ENCODE measurements around the gene GPATCH8. TPM values are rescaled to one million over a fixed set of nuclear protein-coding genes. Genes with fewer than 3 reads are reported as not detected.

GPATCH8 gene
- polyA plus RNA-seq, 1 of the 3 experiments (the other 2 are of a cell fraction): 12.7 TPM

DNA sequence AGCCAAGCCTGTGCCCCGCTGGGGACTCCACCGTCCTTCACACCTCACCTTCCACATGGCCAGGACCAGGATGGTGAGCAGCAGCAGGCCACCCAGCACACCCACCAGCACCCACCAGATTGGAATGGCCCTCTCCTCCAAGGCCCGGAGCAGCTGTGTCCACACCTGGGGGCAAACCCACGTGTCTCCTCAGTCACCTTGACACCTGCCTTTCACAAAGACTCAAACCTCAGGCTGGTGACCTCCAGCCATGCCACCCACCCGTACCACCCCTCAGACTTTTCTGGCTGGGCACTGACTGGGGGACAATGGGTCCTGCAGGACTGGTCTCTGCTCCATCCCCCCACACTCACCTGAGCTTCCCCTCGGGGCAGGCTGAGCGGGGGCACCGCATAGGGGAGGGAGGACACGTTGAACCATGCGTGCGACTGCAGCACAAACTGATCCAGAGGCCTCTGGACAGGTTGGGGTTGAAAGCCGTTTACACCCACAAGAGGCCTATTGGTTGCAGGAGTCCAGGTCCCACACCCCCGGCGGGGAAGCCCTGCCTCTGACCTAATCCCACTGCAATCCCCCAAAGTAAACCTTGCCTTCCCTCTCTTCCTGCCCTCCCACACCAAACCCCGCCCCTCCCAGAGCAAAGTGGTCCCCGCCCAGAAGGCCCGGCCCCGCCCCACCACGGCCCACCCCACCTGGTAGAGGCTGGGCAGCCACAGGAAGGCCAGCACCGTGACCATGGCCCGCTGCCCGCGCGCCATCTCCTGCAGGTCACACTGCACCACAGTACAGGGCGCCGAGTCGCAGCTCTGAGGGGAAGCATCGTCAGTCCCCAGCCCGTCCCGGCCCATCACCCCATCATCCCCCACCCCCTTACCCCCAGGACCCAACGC is 128.7 kb downstream of the GPATCH8 start:
- H3K27ac ChIP-seq (ENCODE audit: low read depth in 2 of 2, low read length in 1 of 2): no peak overlapping the region
- H3K9me3 ChIP-seq: no peaks in the 10 kb centered on the region
- no peaks in the 10 kb centered on the region for H3K9me2 ChIP-seq
- no peak overlapping the region for H3K9ac ChIP-seq
- no peak for TF ChIP-seq TAF1 (IDR thresholded peaks at IDR 0.05; ENCODE audit: borderline replicate concordance, low read depth, low read length)
- H2AFZ ChIP-seq (ENCODE audit: low read depth): no peak overlapping the region
- ChIA-PET POLR2A (no interaction called here), CTCF (interaction anchor here (1.0 to 2.4 kb wide), 5 partner anchors 13 to 168 kb away, joined by 3 to 11 read pairs (median 7); no protein-coding TSS in a partner anchor)
- H3K27me3 ChIP-seq (ENCODE audit: insufficient read depth): no peaks in the 10 kb centered on the region
- H3K4me2 ChIP-seq: no peak overlapping the region
- H4K20me1 ChIP-seq (ENCODE audit: insufficient read depth): no peaks in the 10 kb centered on the region
- H3K36me3 ChIP-seq (replicated peaks in 1 of 2; ENCODE audit: control insufficient read depth in 1 of 2, insufficient read depth in 2 of 2, low read length in 1 of 2): no peaks in the 10 kb centered on the region
- no peaks in the 10 kb centered on the region for H3F3A ChIP-seq (replicated peaks; ENCODE audit: insufficient read depth)
- 85% methylated on average over 17 of the region's 31 CpGs for WGBS (ENCODE audit: low lambda C conversion rate)
- H3K79me2 ChIP-seq (ENCODE audit: insufficient read depth): no peaks in the 10 kb centered on the region
- no peaks in the 10 kb centered on the region for H3K4me1 ChIP-seq (ENCODE audit: control insufficient read depth in 1 of 2, insufficient read depth in 2 of 2, low read depth in 1 of 2, low read length in 1 of 2)
- peak; percentile 44 for DNase-seq
- no peak overlapping the region for H3K4me3 ChIP-seq (ENCODE audit: low read depth in 2 of 2, low read length in 1 of 2)

DNA sequence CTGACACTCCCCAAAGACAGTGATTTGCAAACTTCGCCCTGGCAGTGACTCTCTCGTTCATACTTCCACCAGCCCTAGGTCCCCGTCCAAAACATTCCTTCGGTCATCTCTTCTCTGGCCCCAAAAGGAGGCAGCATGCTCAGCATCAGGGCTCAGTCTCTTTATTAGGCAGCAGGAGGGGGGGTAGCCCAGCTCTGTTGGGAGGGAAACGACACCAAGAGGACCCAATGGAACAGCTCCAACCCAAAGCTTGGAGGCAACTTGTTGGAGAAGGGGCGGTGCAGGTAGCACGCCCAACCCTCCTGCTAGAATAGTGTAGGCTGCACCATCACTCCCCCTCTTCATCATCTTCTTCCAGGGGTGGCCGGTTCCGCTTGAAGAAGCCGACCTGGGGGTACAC is 131.2 kb downstream of the GPATCH8 start:
- H3K4me2 ChIP-seq: no peak overlapping the region
- no peak overlapping the region for H3K4me3 ChIP-seq (ENCODE audit: low read depth in 2 of 2, low read length in 1 of 2)
- no peaks in the 10 kb centered on the region; the same call in 1 of the 2 replicates for H3K27me3 ChIP-seq (ENCODE audit: insufficient read depth)
- POLR2A ChIA-PET: no interaction called here
- no peak overlapping the region for H3K9ac ChIP-seq
- H3K36me3 ChIP-seq (replicated peaks in 1 of 2; ENCODE audit: control insufficient read depth in 1 of 2, insufficient read depth in 2 of 2, low read length in 1 of 2): no peaks in the 10 kb centered on the region
- H3F3A ChIP-seq (replicated peaks; ENCODE audit: insufficient read depth): no peaks in the 10 kb centered on the region
- no peak for TF ChIP-seq MXI1 (IDR thresholded peaks at IDR 0.05; ENCODE audit: low read depth, low read length)
- TF ChIP-seq POLR2AphosphoS5 (IDR thresholded peaks at IDR 0.05; ENCODE audit: low read depth, low read length): no peak
- TF ChIP-seq, protein P1, sequence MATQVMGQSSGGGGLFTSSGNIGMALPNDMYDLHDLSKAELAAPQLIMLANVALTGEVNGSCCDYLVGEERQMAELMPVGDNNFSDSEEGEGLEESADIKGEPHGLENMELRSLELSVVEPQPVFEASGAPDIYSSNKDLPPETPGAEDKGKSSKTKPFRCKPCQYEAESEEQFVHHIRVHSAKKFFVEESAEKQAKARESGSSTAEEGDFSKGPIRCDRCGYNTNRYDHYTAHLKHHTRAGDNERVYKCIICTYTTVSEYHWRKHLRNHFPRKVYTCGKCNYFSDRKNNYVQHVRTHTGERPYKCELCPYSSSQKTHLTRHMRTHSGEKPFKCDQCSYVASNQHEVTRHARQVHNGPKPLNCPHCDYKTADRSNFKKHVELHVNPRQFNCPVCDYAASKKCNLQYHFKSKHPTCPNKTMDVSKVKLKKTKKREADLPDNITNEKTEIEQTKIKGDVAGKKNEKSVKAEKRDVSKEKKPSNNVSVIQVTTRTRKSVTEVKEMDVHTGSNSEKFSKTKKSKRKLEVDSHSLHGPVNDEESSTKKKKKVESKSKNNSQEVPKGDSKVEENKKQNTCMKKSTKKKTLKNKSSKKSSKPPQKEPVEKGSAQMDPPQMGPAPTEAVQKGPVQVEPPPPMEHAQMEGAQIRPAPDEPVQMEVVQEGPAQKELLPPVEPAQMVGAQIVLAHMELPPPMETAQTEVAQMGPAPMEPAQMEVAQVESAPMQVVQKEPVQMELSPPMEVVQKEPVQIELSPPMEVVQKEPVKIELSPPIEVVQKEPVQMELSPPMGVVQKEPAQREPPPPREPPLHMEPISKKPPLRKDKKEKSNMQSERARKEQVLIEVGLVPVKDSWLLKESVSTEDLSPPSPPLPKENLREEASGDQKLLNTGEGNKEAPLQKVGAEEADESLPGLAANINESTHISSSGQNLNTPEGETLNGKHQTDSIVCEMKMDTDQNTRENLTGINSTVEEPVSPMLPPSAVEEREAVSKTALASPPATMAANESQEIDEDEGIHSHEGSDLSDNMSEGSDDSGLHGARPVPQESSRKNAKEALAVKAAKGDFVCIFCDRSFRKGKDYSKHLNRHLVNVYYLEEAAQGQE (IDR thresholded peaks at IDR 0.05; ENCODE audit: low read depth, low read length): no peak
- no peak for TF ChIP-seq GABPA (IDR thresholded peaks at IDR 0.05; ENCODE audit: low read depth)
- TF ChIP-seq, protein P2, sequence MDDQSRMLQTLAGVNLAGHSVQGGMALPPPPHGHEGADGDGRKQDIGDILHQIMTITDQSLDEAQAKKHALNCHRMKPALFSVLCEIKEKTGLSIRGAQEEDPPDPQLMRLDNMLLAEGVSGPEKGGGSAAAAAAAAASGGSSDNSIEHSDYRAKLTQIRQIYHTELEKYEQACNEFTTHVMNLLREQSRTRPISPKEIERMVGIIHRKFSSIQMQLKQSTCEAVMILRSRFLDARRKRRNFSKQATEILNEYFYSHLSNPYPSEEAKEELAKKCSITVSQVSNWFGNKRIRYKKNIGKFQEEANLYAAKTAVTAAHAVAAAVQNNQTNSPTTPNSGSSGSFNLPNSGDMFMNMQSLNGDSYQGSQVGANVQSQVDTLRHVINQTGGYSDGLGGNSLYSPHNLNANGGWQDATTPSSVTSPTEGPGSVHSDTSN (IDR thresholded peaks at IDR 0.05): no peak
- TF ChIP-seq, protein P3, sequence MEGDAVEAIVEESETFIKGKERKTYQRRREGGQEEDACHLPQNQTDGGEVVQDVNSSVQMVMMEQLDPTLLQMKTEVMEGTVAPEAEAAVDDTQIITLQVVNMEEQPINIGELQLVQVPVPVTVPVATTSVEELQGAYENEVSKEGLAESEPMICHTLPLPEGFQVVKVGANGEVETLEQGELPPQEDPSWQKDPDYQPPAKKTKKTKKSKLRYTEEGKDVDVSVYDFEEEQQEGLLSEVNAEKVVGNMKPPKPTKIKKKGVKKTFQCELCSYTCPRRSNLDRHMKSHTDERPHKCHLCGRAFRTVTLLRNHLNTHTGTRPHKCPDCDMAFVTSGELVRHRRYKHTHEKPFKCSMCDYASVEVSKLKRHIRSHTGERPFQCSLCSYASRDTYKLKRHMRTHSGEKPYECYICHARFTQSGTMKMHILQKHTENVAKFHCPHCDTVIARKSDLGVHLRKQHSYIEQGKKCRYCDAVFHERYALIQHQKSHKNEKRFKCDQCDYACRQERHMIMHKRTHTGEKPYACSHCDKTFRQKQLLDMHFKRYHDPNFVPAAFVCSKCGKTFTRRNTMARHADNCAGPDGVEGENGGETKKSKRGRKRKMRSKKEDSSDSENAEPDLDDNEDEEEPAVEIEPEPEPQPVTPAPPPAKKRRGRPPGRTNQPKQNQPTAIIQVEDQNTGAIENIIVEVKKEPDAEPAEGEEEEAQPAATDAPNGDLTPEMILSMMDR (IDR thresholded peaks at IDR 0.05): no peak
- TF ChIP-seq, protein P4, sequence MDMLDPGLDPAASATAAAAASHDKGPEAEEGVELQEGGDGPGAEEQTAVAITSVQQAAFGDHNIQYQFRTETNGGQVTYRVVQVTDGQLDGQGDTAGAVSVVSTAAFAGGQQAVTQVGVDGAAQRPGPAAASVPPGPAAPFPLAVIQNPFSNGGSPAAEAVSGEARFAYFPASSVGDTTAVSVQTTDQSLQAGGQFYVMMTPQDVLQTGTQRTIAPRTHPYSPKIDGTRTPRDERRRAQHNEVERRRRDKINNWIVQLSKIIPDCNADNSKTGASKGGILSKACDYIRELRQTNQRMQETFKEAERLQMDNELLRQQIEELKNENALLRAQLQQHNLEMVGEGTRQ (IDR thresholded peaks at IDR 0.05; ENCODE audit: borderline replicate concordance, low read depth, low read length): no peak
- TF ChIP-seq, protein P5, sequence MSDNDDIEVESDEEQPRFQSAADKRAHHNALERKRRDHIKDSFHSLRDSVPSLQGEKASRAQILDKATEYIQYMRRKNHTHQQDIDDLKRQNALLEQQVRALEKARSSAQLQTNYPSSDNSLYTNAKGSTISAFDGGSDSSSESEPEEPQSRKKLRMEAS (IDR thresholded peaks at IDR 0.05; ENCODE audit: low read depth): no peak
- no peak for TF ChIP-seq RXRA (IDR thresholded peaks at IDR 0.05; ENCODE audit: borderline replicate concordance, low read depth)
- TF ChIP-seq NFIC (IDR thresholded peaks at IDR 0.05; ENCODE audit: borderline replicate concordance): no peak
- no peak for TF ChIP-seq EP300 (IDR thresholded peaks at IDR 0.05; ENCODE audit: borderline replicate concordance in 1 of 2, low read depth in 1 of 2, low read length in 1 of 2)
- TF ChIP-seq CHD2 (IDR thresholded peaks at IDR 0.05; ENCODE audit: low read length, partially characterized antibody): no peak
- TF ChIP-seq, protein P6, sequence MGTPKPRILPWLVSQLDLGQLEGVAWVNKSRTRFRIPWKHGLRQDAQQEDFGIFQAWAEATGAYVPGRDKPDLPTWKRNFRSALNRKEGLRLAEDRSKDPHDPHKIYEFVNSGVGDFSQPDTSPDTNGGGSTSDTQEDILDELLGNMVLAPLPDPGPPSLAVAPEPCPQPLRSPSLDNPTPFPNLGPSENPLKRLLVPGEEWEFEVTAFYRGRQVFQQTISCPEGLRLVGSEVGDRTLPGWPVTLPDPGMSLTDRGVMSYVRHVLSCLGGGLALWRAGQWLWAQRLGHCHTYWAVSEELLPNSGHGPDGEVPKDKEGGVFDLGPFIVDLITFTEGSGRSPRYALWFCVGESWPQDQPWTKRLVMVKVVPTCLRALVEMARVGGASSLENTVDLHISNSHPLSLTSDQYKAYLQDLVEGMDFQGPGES (IDR thresholded peaks at IDR 0.05; ENCODE audit: low read depth, low read length): no peak
- no peaks in the 10 kb centered on the region for H4K20me1 ChIP-seq (ENCODE audit: insufficient read depth)
- H3K27ac ChIP-seq (ENCODE audit: low read depth in 2 of 2, low read length in 1 of 2): no peak overlapping the region
- H3K79me2 ChIP-seq (ENCODE audit: insufficient read depth): no peaks in the 10 kb centered on the region
- no peak for DNase-seq
- H2AFZ ChIP-seq (ENCODE audit: low read depth): no peak overlapping the region
- H3K9me2 ChIP-seq: no peaks in the 10 kb centered on the region
- no peaks in the 10 kb centered on the region for H3K9me3 ChIP-seq
- H3K4me1 ChIP-seq (ENCODE audit: control insufficient read depth in 1 of 2, insufficient read depth in 2 of 2, low read depth in 1 of 2, low read length in 1 of 2): no peaks in the 10 kb centered on the region
- CTCF ChIA-PET: interaction anchor here (1.1 to 2.4 kb wide), 2 partner anchors 9 to 169 kb away, joined by 3 to 9 read pairs; partner anchors contain the start of gene FAM171A2
- WGBS (ENCODE audit: low lambda C conversion rate): 81% methylated on average over 9 of the region's 10 CpGs
